Endothelial cell of umbilical vein (primary cell): ENCODE results near the gene PTPRD.

Experiments used
- CTCF ChIP-seq, 2 donors: IDR thresholded peaks; 1 replicate in 1 of 2; 2 replicates in 1 of 2; pipeline ENCODE4 v1.5.1; 2011; ENCODE audit warnings: low read length in 2 of 2, mild to moderate bottlenecking in 2 of 2, moderate library complexity in 2 of 2, control low read depth in 1 of 2, inconsistent platforms in 1 of 2, low read depth in 1 of 2; ENCODE audit not compliant: insufficient read depth in 1 of 2; ENCODE audit errors: extremely low read depth in 1 of 2
- EZH2 ChIP-seq: IDR thresholded peaks from 2 replicates; pipeline ENCODE4 v1.6.1; 2012; ENCODE audit warnings: borderline replicate concordance, low read depth, mild to moderate bottlenecking, moderate library complexity, low read length, inconsistent platforms; ENCODE audit not compliant: severe bottlenecking
- FOS ChIP-seq: IDR thresholded peaks from 2 replicates; pipeline ENCODE4 v1.6.1; 2011; ENCODE audit warnings: mild to moderate bottlenecking, low read length, moderate library complexity, borderline replicate concordance; ENCODE audit not compliant: insufficient read depth
- POLR2A ChIP-seq: IDR thresholded peaks from 2 replicates; pipeline ENCODE4 v1.6.1; 2012; ENCODE audit warnings: low read depth, mild to moderate bottlenecking, control low read depth, low read length
- POLR2AphosphoS5 ChIP-seq: IDR thresholded peaks from 2 replicates; pipeline ENCODE4 v1.6.1; 2012; ENCODE audit warnings: low read depth, mild to moderate bottlenecking, control low read depth, low read length, moderate library complexity; ENCODE audit not compliant: insufficient read depth
- TF ChIP-seq, protein P1 (sequence below): IDR thresholded peaks from 2 replicates; pipeline ENCODE4 v1.6.1; 2011; ENCODE audit not compliant: insufficient read depth, insufficient read length

DNA sequence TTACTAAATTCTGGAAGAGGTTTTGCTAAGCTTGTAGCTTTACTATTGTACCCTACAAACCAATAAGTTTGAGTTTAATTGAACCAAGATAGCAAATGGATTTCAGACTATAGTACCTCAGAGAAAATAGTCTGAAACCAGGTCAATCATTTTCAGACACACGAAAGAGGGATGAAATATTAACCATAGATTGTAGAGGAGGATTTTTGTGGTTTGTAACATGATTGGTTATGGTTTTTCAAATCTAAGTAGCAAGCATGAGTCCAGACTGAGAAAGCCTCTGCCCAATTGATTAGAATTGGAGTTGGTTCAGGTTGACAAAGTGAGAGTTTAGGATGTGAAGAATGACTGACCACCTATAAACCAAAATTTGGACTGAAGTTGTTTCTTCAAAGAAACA is 2250.6 kb downstream of the PTPRD start:
- TF ChIP-seq CTCF (IDR thresholded peaks at IDR 0.05; ENCODE audit: extremely low read depth in 1 of 2, insufficient read depth in 1 of 2, low read depth in 1 of 2, low read length in 2 of 2) (no peak), POLR2A (no peak), EZH2 (no peak), FOS (no peak), POLR2AphosphoS5 (no peak)
- TF ChIP-seq, protein P1, sequence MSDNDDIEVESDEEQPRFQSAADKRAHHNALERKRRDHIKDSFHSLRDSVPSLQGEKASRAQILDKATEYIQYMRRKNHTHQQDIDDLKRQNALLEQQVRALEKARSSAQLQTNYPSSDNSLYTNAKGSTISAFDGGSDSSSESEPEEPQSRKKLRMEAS, result no peak
